ENCODE data around the gene CDK2. TPM values are rescaled to one million over a fixed set of nuclear protein-coding genes. Genes with fewer than 3 reads are reported as not detected.

The CDK2 gene
- total and polyA plus RNA-seq, 2 of the 4 experiments (the other 2 are of a cell fraction), result 42.5 to 61.7 TPM

GRCh38 chr12:55978393-55978792, 11.8 kb downstream of the CDK2 start:
- Histone ChIP-seq H2BK120ac (ENCODE audit: low read depth, low read length) (no peak overlapping the region), H2AK5ac (ENCODE audit: low read depth, low read length) (no peak overlapping the region), H3K36me3 (ENCODE audit: control insufficient read depth, insufficient read depth, low read length) (peaks cover 19% of the 10 kb centered on the region), H2AFZ (replicated peaks; ENCODE audit: low read length, poor library complexity) (no peak overlapping the region), H3K14ac (replicated peaks; ENCODE audit: low read depth, low read length) (no peak overlapping the region), H3K9me3 (ENCODE audit: control insufficient read depth, insufficient read depth, low read length) (no peaks in the 10 kb centered on the region), H2BK5ac (ENCODE audit: low read depth, low read length, poor library complexity, severe bottlenecking) (no peak overlapping the region), H3K56ac (ENCODE audit: extremely low read depth, insufficient read depth, low read length) (no peak overlapping the region), H2AK9ac (replicated peaks; ENCODE audit: low read depth, low read length, poor library complexity) (no peak overlapping the region), H3K27me3 (ENCODE audit: control insufficient read depth, insufficient read depth, low read length) (no peaks in the 10 kb centered on the region), H4K91ac (ENCODE audit: insufficient read depth, low read depth, low read length) (no peak overlapping the region), H3K4me3 (ENCODE audit: insufficient read depth, low read depth, low read length) (no peak overlapping the region), H2BK15ac (ENCODE audit: low read depth, low read length) (no peak overlapping the region), H3K4me1 (ENCODE audit: control insufficient read depth, insufficient read depth, low read length) (peaks cover 2% of the 10 kb centered on the region; the same call in 1 of the 2 replicates), H3K27ac (ENCODE audit: insufficient read depth, low read length) (no peak overlapping the region), H3K23ac (ENCODE audit: low read depth, low read length) (no peak overlapping the region), H3K18ac (ENCODE audit: low read depth, low read length) (no peak overlapping the region), H2BK20ac (ENCODE audit: low read depth, low read length) (no peak overlapping the region), H4K20me1 (ENCODE audit: insufficient read depth, low read length) (peaks cover 32% of the 10 kb centered on the region; the same call in 1 of the 2 replicates), H4K5ac (ENCODE audit: low read depth, low read length) (no peak overlapping the region), H4K8ac (ENCODE audit: low read depth in 2 of 2, low read length in 2 of 2) (no peak overlapping the region), H3K4me2 (ENCODE audit: low read depth, low read length) (no peak overlapping the region), H3K9me1 (ENCODE audit: insufficient read depth, low read length) (no peaks in the 10 kb centered on the region; the same call in 1 of the 2 replicates), H3K79me1 (ENCODE audit: low read depth in 1 of 2, low read length in 2 of 2) (peaks cover 16 to 72% of the 10 kb centered on the region in 2 experiments), H3K9ac (ENCODE audit: low read depth, low read length) (no peak overlapping the region), H3K4ac (ENCODE audit: low read depth, low read length) (no peak overlapping the region)
- intact Hi-C loops (cut with micrococcal nuclease) (no loop called here), in situ Hi-C loops (cut with MboI; ENCODE audit: low sequenced_read_pairs) (no loop called here), dilution Hi-C loops (cut with HindIII; ENCODE audit: low sequenced_read_pairs, unreplicated experiment) (no loop called here)
- ChIA-PET CTCF (interaction anchor here (1.1 kb wide), 1 partner anchor 17 kb away, joined by 4 read pairs; no protein-coding TSS in a partner anchor), POLR2A (ENCODE audit: unreplicated experiment) (interaction anchor here (0.7 kb wide), 1 partner anchor 240 kb away, joined by 4 read pairs; no protein-coding TSS in a partner anchor)
- BruUV-seq (replicated peaks), result no TSS peak
- ATAC-seq (ENCODE audit: low read depth) (no peak), DNase-seq (no peak)
- TF ChIP-seq BHLHE40 (IDR thresholded peaks at IDR 0.05; ENCODE audit: low read depth, low read length) (no peak), RFX5 (IDR thresholded peaks at IDR 0.05; ENCODE audit: low read depth, low read length) (no peak), USF2 (IDR thresholded peaks at IDR 0.05; ENCODE audit: low read depth, low read length) (no peak), SMC3 (IDR thresholded peaks at IDR 0.05; ENCODE audit: low read depth, low read length) (no peak), NFE2L2 (IDR thresholded peaks at IDR 0.05; ENCODE audit: low read depth, low read length) (no peak), CEBPB (IDR thresholded peaks at IDR 0.05; ENCODE audit: low read depth, low read length) (no peak), CTCF (conservative IDR thresholded peaks at IDR 0.05; ENCODE audit: low read depth, low read length) (no peak), MAFK (IDR thresholded peaks at IDR 0.05; ENCODE audit: low read depth, low read length) (no peak), RCOR1 (IDR thresholded peaks at IDR 0.05; ENCODE audit: insufficient replicate concordance, low read length) (no peak), POLR2A (IDR thresholded peaks at IDR 0.05; ENCODE audit: low read depth, low read length) (no peak), RAD21 (IDR thresholded peaks at IDR 0.05; ENCODE audit: low read length) (no peak), ELK1 (IDR thresholded peaks at IDR 0.05; ENCODE audit: borderline replicate concordance, low read depth, low read length) (no peak), MAZ (IDR thresholded peaks at IDR 0.05; ENCODE audit: borderline replicate concordance, low read depth, low read length) (no peak)
- WGBS, 2 experiments (ENCODE audit: extremely low coverage in 2 of 2, insufficient read length in 1 of 2), result 95% methylated on average over 4 of the region's 7 CpGs; no CpG with 5 or more reads in 1 of the 2 experiments
